Right lobe of liver (tissue), 6 donors: ENCODE results near the gene PTPRK. TPM values are rescaled to one million over a fixed set of nuclear protein-coding genes. Genes with fewer than 3 reads are reported as not detected.

Experiments used
- ATAC-seq, 4 donors: fragments of 200-7000 bp; cut with Tn5 transposase; one replicate each; pipeline ENCODE4 v1.9.1; 2020; ENCODE audit warnings: mild to moderate bottlenecking in 4 of 4, moderate library complexity in 4 of 4
- DNase-seq, 3 donors: peaks; one replicate each; pipeline ENCODE4 v3.0.0-alpha.2; 2020
- H3K27ac ChIP-seq, 3 donors: fragments of 200-600 bp; one replicate each; pipeline ENCODE4 v1.8.0; 2022
- H3K27me3 ChIP-seq, 2 donors: fragments of 200-600 bp; one replicate each; pipeline ENCODE4 v1.8.0; 2022
- H3K36me3 ChIP-seq, 4 donors: fragments of 200-600 bp; sonication (generic) in 1 of 4; one replicate each; pipeline versions ENCODE4 v1.5.1 to v1.8.0; 2017 to 2022; ENCODE audit warnings: control low read depth in 1 of 4
- H3K4me1 ChIP-seq, 4 donors: fragments of 200-600 bp; sonication (generic) in 1 of 4; one replicate each; pipeline versions ENCODE4 v1.5.1 to v1.8.0; 2017 to 2022; ENCODE audit warnings: control low read depth in 1 of 4
- H3K4me3 ChIP-seq, 3 donors: fragments of 200-600 bp; one replicate each; pipeline ENCODE4 v1.8.0; 2022
- H3K9me3 ChIP-seq, 4 donors: fragments of 200-600 bp; sonication (generic) in 1 of 4; one replicate each; pipeline versions ENCODE4 v1.5.1 to v1.8.0; 2017 to 2022; ENCODE audit warnings: control low read depth in 1 of 4
- CTCF ChIP-seq, 4 donors: fragments of 200-600 bp in 3 of 4; fragments of 450-650 bp in 1 of 4; IDR thresholded peaks; one replicate each; pipeline versions ENCODE4 v1.5.1 to v1.8.0; 2016 to 2022; ENCODE audit warnings: antibody characterized with exemption in 4 of 4, mild to moderate bottlenecking in 2 of 4
- POLR2A ChIP-seq: fragments of 450-650 bp; IDR thresholded peaks from one replicate; pipeline ENCODE4 v1.6.1; 2017; ENCODE audit warnings: antibody characterized with exemption, mild to moderate bottlenecking
- WGBS: methylation state at CpG from one replicate; pipeline ENCODE4 v1.1.6; 2018; ENCODE audit warnings: low coverage, low lambda C conversion rate; ENCODE audit not compliant: insufficient coverage; ENCODE audit errors: missing lambda C conversion rate; 5-methylcytosine and 5-hydroxymethylcytosine counted together
- intact Hi-C, 2 donors: fragments of 100-400 bp; cut with DNase I; formaldehyde crosslinking; loops; one replicate each; pipeline versions ENCODE4 v1.11.2 to v1.14.1; 2022
- total RNA-seq, 6 experiments: library from RNA; depleted of rRNA in 2 of 6; stranded (reverse); fragments of >200 nt in 2 of 6; fragmentation: NEBNext Ultra II Directional in 3 of 6; extraction: Animal tissue kit (Norgen Biotek cat#: 25700) in 3 of 6; gene quantifications; one replicate each; pipeline versions ENCODE4 v1.1.0 to v1.2.4, GENCODE V29; 2016 to 2023
- donor health status: DM: no; HTN: yes; CAD: no.
- donor health status: DM: no; HTN: no; CAD: no.
- donor health status: DM: no; HTN: no; CAD: no.
- donor health status: DM: no; HTN: yes; CAD: no.
- donor health status: DM: no; HTN: yes; CAD: no.

Gene PTPRK
- total RNA-seq, 6 experiments from 2014 or later: 27.7 to 54.5 (median 35.7) TPM

GRCh38 chr6:128076843-128077242 lies 443.6 kb downstream of the PTPRK start:
- Histone ChIP-seq H3K4me3 (no peak overlapping the region), H3K27me3 (no peaks in the 10 kb centered on the region), H3K36me3 (peaks cover 0 to 3% (median 0%) of the 10 kb centered on the region in 4 donors), H3K9me3 (no peaks in the 10 kb centered on the region), H3K27ac (no peak overlapping the region), H3K4me1 (no peaks in the 10 kb centered on the region)
- DNase-seq: no peak
- no peak for ATAC-seq
- intact Hi-C loops: no loop called here
- 88% methylated on average over 1 of the region's 1 CpG for WGBS
- TF ChIP-seq CTCF (IDR thresholded peaks at IDR 0.05) (no peak), POLR2A (no peak)

- no peaks in the 10 kb centered on the region for H3K27me3 ChIP-seq
- 91% methylated on average over 2 of the region's 2 CpGs for WGBS
- no peak for TF ChIP-seq POLR2A
- no peak for TF ChIP-seq CTCF (IDR thresholded peaks at IDR 0.05)
- H3K36me3 ChIP-seq: peaks cover 0 to 3% (median 0%) of the 10 kb centered on the region in 4 donors
- H3K4me1 ChIP-seq: no peaks in the 10 kb centered on the region
- DNase-seq (no peak), ATAC-seq (no peak)
- no peaks in the 10 kb centered on the region for H3K9me3 ChIP-seq
- H3K4me3 ChIP-seq: no peak overlapping the region
- intact Hi-C loops: no loop called here
- H3K27ac ChIP-seq: no peak overlapping the region
Observed at GRCh38 chr6:128074567-128074966, 445.8 kb downstream of the PTPRK start.

GRCh38 chr6:128073389-128073788 lies 447.0 kb downstream of the PTPRK start:
- intact Hi-C loops: no loop called here

GRCh38 chr6:128071212-128071611 lies 449.2 kb downstream of the PTPRK start:
- Histone ChIP-seq H3K4me3 (no peak overlapping the region), H3K9me3 (no peaks in the 10 kb centered on the region), H3K4me1 (no peaks in the 10 kb centered on the region), H3K27ac (no peak overlapping the region), H3K27me3 (no peaks in the 10 kb centered on the region), H3K36me3 (peaks cover 0 to 3% (median 0%) of the 10 kb centered on the region in 4 donors)
- no peak for DNase-seq
- intact Hi-C loops: no loop called here
- no peak for TF ChIP-seq CTCF (IDR thresholded peaks at IDR 0.05)
- TF ChIP-seq POLR2A: no peak
- ATAC-seq: no peak
- 80% methylated on average over 3 of the region's 3 CpGs for WGBS

More at GRCh38 chr6:128073389-128073788, 447.0 kb downstream of the PTPRK start:
- no peaks in the 10 kb centered on the region for H3K9me3 ChIP-seq
- H3K4me1 ChIP-seq: no peaks in the 10 kb centered on the region
- no peak overlapping the region for H3K4me3 ChIP-seq
- no peak for ATAC-seq
- no peak for TF ChIP-seq CTCF (IDR thresholded peaks at IDR 0.05)
- TF ChIP-seq POLR2A: no peak
- no peak overlapping the region for H3K27ac ChIP-seq
- H3K36me3 ChIP-seq: peaks cover 0 to 3% (median 0%) of the 10 kb centered on the region in 4 donors
- 88% methylated on average over 1 of the region's 1 CpG for WGBS
- no peaks in the 10 kb centered on the region for H3K27me3 ChIP-seq
- no peak for DNase-seq

GRCh38 chr6:128070406-128070805 lies 450.0 kb downstream of the PTPRK start:
- WGBS: 64% methylated on average over 3 of the region's 3 CpGs
- no peaks in the 10 kb centered on the region for H3K9me3 ChIP-seq
- intact Hi-C loops: no loop called here

More at GRCh38 chr6:128070406-128070805, 450.0 kb downstream of the PTPRK start:
- no peak for ATAC-seq
- DNase-seq: no peak
- no peaks in the 10 kb centered on the region for H3K4me1 ChIP-seq
- H3K4me3 ChIP-seq: no peak overlapping the region
- no peak overlapping the region for H3K27ac ChIP-seq
- TF ChIP-seq CTCF (IDR thresholded peaks at IDR 0.05) (no peak), POLR2A (no peak)
- H3K27me3 ChIP-seq: no peaks in the 10 kb centered on the region
- peaks cover 0 to 3% (median 0%) of the 10 kb centered on the region in 4 donors for H3K36me3 ChIP-seq
